ENCODE results near the gene RBM33.

DNA sequence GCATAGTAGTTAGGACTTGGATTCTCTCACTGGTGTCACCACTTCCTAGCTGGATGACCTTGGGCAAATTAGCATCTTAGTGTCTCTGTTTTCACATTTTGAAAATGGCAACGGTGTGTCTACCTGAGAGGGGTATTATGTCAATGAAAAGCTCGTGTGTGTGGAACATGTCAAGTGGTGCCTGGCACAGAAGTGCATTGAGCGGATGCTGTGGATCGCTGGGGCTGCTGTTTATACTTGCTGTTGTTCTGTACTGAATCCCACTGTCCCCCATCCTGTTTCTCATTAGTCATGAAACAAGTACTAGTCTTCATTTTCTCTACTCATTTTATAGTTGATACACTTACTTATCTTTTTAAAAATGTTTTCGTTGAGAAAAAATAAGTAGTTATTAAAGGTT, 26.1 kb downstream of the RBM33 start:
- TF ChIP-seq EZH2 (IDR thresholded peaks at IDR 0.05; ENCODE audit: insufficient read depth, poor library complexity, severe bottlenecking) (no peak), EZH2phosphoT487 (IDR thresholded peaks at IDR 0.05; ENCODE audit: insufficient read depth, low read depth) (no peak)
